HEK293 (cell line): ENCODE data around the gene ICAM1.

ENCODE experiments used
- HIC1 ChIP-seq: fragments of 450-650 bp; formaldehyde crosslinking; IDR thresholded peaks from 2 replicates; pipeline ENCODE4 v1.5.1; 2016; ENCODE audit warnings: missing biosample characterization, missing genetic modification characterization
- IKZF3 ChIP-seq: fragments of 450-650 bp; IDR thresholded peaks from 2 replicates; pipeline ENCODE4 v1.5.0; 2018; ENCODE audit warnings: missing biosample characterization, mild to moderate bottlenecking, missing genetic modification characterization, moderate library complexity
- SP3 ChIP-seq: fragments of 450-650 bp; formaldehyde crosslinking; IDR thresholded peaks from 2 replicates; pipeline ENCODE4 v1.5.1; 2016; ENCODE audit warnings: missing biosample characterization, missing genetic modification characterization
- ZBTB20 ChIP-seq: fragments of 450-650 bp; formaldehyde crosslinking; IDR thresholded peaks from 2 replicates; pipeline ENCODE4 v1.5.1; 2016; ENCODE audit warnings: missing biosample characterization, missing genetic modification characterization
- ZBTB44 ChIP-seq: fragments of 450-650 bp; IDR thresholded peaks from 2 replicates; pipeline ENCODE4 v1.5.1; 2018; ENCODE audit warnings: missing biosample characterization, mild to moderate bottlenecking, missing genetic modification characterization
- ZBTB6 ChIP-seq: fragments of 450-650 bp; formaldehyde crosslinking; IDR thresholded peaks from 2 replicates; pipeline ENCODE4 v1.5.1; 2017; ENCODE audit warnings: missing biosample characterization, missing genetic modification characterization
- ZBTB8A ChIP-seq: fragments of 450-650 bp; formaldehyde crosslinking; IDR thresholded peaks from 2 replicates; pipeline ENCODE4 v1.5.1; 2016; ENCODE audit warnings: missing biosample characterization, missing genetic modification characterization
- ZIC2 ChIP-seq: fragments of 450-650 bp; formaldehyde crosslinking; IDR thresholded peaks from 2 replicates; pipeline ENCODE4 v1.5.1; 2016; ENCODE audit warnings: missing biosample characterization, missing genetic modification characterization
- ZNF184 ChIP-seq: fragments of 450-650 bp; IDR thresholded peaks from 2 replicates; pipeline ENCODE4 v1.5.1; 2018; ENCODE audit warnings: missing biosample characterization, mild to moderate bottlenecking, missing genetic modification characterization
- ZNF24 ChIP-seq: fragments of 450-650 bp; formaldehyde crosslinking; IDR thresholded peaks from 2 replicates; pipeline ENCODE4 v1.5.1; 2016; ENCODE audit warnings: missing biosample characterization, missing genetic modification characterization
- ZNF302 ChIP-seq: fragments of 450-650 bp; formaldehyde crosslinking; IDR thresholded peaks from 2 replicates; pipeline ENCODE4 v1.5.1; 2016; ENCODE audit warnings: missing biosample characterization, missing genetic modification characterization, low read depth
- ZNF324 ChIP-seq: fragments of 450-650 bp; formaldehyde crosslinking; IDR thresholded peaks from 2 replicates; pipeline ENCODE4 v1.5.1; 2016; ENCODE audit warnings: missing biosample characterization, missing genetic modification characterization
- ZNF394 ChIP-seq: fragments of 450-650 bp; formaldehyde crosslinking; IDR thresholded peaks from 2 replicates; pipeline ENCODE4 v1.5.1; 2016; ENCODE audit warnings: missing biosample characterization, missing genetic modification characterization, mild to moderate bottlenecking, moderate library complexity, borderline replicate concordance
- ZNF521 ChIP-seq: fragments of 450-650 bp; formaldehyde crosslinking; IDR thresholded peaks from 2 replicates; pipeline ENCODE4 v1.5.1; 2017; ENCODE audit warnings: missing biosample characterization, mild to moderate bottlenecking, missing genetic modification characterization
- ZNF561 ChIP-seq: fragments of 450-650 bp; IDR thresholded peaks from 2 replicates; pipeline ENCODE4 v1.5.1; 2018; ENCODE audit warnings: missing biosample characterization, missing genetic modification characterization, borderline replicate concordance
- ZNF645 ChIP-seq: fragments of 450-650 bp; formaldehyde crosslinking; IDR thresholded peaks from 2 replicates; pipeline ENCODE4; 2016; ENCODE audit warnings: missing biosample characterization, missing genetic modification characterization
- ZNF768 ChIP-seq: fragments of 450-650 bp; formaldehyde crosslinking; IDR thresholded peaks from 2 replicates; pipeline ENCODE4 v1.5.1; 2018; ENCODE audit warnings: missing biosample characterization, mild to moderate bottlenecking, missing genetic modification characterization
- ZSCAN16 ChIP-seq: fragments of 450-650 bp; formaldehyde crosslinking; IDR thresholded peaks from 2 replicates; pipeline ENCODE4 v1.5.1; 2016; ENCODE audit warnings: missing biosample characterization, missing genetic modification characterization
- ZXDB ChIP-seq: fragments of 450-650 bp; formaldehyde crosslinking; IDR thresholded peaks from 2 replicates; pipeline ENCODE4 v1.5.1; 2016; ENCODE audit warnings: missing biosample characterization, missing genetic modification characterization
- TF ChIP-seq, protein P1 (sequence below): fragments of 450-650 bp; formaldehyde crosslinking; conservative IDR thresholded peaks from 2 replicates; pipeline ENCODE4 v1.5.1; 2016; ENCODE audit warnings: low read depth, missing biosample characterization, missing genetic modification characterization
- TF ChIP-seq, protein P2 (sequence below): fragments of 450-650 bp; formaldehyde crosslinking; IDR thresholded peaks from 2 replicates; pipeline ENCODE4 v1.5.1; 2017; ENCODE audit warnings: missing biosample characterization, missing genetic modification characterization
- TF ChIP-seq, protein P3 (sequence below): fragments of 450-650 bp; formaldehyde crosslinking; IDR thresholded peaks from 2 replicates; pipeline ENCODE4 v1.5.1; 2017; ENCODE audit warnings: missing biosample characterization, missing genetic modification characterization
- TF ChIP-seq, protein P4 (sequence below): fragments of 450-650 bp; formaldehyde crosslinking; IDR thresholded peaks from 2 replicates; pipeline ENCODE4 v1.5.1; 2016; ENCODE audit warnings: missing biosample characterization, missing genetic modification characterization

The ICAM1 gene

GRCh38 chr19:10289167-10289835, 18.4 kb downstream of the ICAM1 start (continued):
- TF ChIP-seq ZBTB44 (tag by site-specific recombination), result no peak
- TF ChIP-seq, protein P1, sequence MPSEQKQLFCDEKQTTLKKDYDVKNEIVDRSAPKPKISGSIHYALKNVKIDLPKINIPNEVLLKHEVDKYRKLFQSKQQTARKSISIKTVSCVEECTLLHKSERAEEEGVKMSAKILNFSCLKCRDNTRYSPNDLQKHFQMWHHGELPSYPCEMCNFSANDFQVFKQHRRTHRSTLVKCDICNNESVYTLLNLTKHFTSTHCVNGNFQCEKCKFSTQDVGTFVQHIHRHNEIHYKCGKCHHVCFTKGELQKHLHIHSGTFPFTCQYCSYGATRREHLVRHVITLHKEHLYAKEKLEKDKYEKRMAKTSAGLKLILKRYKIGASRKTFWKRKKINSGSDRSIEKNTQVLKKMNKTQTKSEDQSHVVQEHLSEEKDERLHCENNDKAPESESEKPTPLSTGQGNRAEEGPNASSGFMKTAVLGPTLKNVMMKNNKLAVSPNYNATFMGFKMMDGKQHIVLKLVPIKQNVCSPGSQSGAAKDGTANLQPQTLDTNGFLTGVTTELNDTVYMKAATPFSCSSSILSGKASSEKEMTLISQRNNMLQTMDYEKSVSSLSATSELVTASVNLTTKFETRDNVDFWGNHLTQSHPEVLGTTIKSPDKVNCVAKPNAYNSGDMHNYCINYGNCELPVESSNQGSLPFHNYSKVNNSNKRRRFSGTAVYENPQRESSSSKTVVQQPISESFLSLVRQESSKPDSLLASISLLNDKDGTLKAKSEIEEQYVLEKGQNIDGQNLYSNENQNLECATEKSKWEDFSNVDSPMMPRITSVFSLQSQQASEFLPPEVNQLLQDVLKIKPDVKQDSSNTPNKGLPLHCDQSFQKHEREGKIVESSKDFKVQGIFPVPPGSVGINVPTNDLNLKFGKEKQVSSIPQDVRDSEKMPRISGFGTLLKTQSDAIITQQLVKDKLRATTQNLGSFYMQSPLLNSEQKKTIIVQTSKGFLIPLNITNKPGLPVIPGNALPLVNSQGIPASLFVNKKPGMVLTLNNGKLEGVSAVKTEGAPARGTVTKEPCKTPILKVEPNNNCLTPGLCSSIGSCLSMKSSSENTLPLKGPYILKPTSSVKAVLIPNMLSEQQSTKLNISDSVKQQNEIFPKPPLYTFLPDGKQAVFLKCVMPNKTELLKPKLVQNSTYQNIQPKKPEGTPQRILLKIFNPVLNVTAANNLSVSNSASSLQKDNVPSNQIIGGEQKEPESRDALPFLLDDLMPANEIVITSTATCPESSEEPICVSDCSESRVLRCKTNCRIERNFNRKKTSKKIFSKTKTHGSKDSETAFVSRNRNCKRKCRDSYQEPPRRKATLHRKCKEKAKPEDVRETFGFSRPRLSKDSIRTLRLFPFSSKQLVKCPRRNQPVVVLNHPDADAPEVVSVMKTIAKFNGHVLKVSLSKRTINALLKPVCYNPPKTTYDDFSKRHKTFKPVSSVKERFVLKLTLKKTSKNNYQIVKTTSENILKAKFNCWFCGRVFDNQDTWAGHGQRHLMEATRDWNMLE (tag by site-specific recombination), result no peak
- TF ChIP-seq IKZF3 (tag by site-specific recombination), result no peak
- peak; percentile 82 for TF ChIP-seq SP3 (tag by site-specific recombination)
- peak; percentile 10; the same call in 1 of the 2 replicates for TF ChIP-seq HIC1 (tag by site-specific recombination)
- TF ChIP-seq ZNF324 (tag by site-specific recombination), result no peak; the same call in 1 of the 2 replicates
- TF ChIP-seq ZSCAN16 (tag by site-specific recombination), result no peak
- TF ChIP-seq ZNF184, result 0 out of 2 replicates have a peak, but pooled peaks have one; percentile 7
- TF ChIP-seq ZNF645, result no peak
- TF ChIP-seq, protein P2, sequence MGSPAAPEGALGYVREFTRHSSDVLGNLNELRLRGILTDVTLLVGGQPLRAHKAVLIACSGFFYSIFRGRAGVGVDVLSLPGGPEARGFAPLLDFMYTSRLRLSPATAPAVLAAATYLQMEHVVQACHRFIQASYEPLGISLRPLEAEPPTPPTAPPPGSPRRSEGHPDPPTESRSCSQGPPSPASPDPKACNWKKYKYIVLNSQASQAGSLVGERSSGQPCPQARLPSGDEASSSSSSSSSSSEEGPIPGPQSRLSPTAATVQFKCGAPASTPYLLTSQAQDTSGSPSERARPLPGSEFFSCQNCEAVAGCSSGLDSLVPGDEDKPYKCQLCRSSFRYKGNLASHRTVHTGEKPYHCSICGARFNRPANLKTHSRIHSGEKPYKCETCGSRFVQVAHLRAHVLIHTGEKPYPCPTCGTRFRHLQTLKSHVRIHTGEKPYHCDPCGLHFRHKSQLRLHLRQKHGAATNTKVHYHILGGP (tag by site-specific recombination), result no peak
- TF ChIP-seq ZBTB8A (tag by site-specific recombination), result peak; percentile 34; the same call in 1 of the 2 replicates
- TF ChIP-seq ZBTB6 (tag by site-specific recombination), result no peak; the same call in 1 of the 2 replicates
- TF ChIP-seq ZXDB (tag by site-specific recombination), result peak; percentile 67; the same call in 1 of the 2 replicates
- TF ChIP-seq ZBTB20 (tag by site-specific recombination), result peak; percentile 45
- no peak for TF ChIP-seq ZNF521 (tag by site-specific recombination)
- no peak for TF ChIP-seq ZNF302 (tag by site-specific recombination)
- peak; percentile 50; the same call in 1 of the 2 replicates for TF ChIP-seq ZNF561 (tag by site-specific recombination)
- TF ChIP-seq, protein P3, sequence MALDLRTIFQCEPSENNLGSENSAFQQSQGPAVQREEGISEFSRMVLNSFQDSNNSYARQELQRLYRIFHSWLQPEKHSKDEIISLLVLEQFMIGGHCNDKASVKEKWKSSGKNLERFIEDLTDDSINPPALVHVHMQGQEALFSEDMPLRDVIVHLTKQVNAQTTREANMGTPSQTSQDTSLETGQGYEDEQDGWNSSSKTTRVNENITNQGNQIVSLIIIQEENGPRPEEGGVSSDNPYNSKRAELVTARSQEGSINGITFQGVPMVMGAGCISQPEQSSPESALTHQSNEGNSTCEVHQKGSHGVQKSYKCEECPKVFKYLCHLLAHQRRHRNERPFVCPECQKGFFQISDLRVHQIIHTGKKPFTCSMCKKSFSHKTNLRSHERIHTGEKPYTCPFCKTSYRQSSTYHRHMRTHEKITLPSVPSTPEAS (tag by site-specific recombination), result no peak
- no peak for TF ChIP-seq ZNF394 (tag by site-specific recombination)
- peak; percentile 81 for TF ChIP-seq ZIC2 (tag by site-specific recombination)
- TF ChIP-seq ZNF24 (tag by site-specific recombination), result no peak; the same call in 1 of the 2 replicates
- TF ChIP-seq, protein P4, sequence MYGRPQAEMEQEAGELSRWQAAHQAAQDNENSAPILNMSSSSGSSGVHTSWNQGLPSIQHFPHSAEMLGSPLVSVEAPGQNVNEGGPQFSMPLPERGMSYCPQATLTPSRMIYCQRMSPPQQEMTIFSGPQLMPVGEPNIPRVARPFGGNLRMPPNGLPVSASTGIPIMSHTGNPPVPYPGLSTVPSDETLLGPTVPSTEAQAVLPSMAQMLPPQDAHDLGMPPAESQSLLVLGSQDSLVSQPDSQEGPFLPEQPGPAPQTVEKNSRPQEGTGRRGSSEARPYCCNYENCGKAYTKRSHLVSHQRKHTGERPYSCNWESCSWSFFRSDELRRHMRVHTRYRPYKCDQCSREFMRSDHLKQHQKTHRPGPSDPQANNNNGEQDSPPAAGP, result peak; percentile 67; the same call in 1 of the 2 replicates
- TF ChIP-seq ZNF768 (tag by site-specific recombination), result no peak
